Astrocyte (in vitro differentiated cells and primary cell): ENCODE results near the gene NPC2. TPM values are rescaled to one million over a fixed set of nuclear protein-coding genes. Genes with fewer than 3 reads are reported as not detected.

Experiments used
- DNase-seq: peaks from one replicate; pipeline ENCODE4 v3.0.0-alpha.2; 2010; ENCODE audit warnings: low read depth
- FAIRE-seq: peaks from 2 replicates; lab custom pipeline; 2011; peaks lifted over from hg19 to GRCh38; lab: Jason Lieb, UNC
- H2AFZ ChIP-seq: 2 replicates; pipeline ENCODE4 v1.6.0; 2012; ENCODE audit warnings: low read depth, low read length, inconsistent platforms
- H3K27ac ChIP-seq: 2 replicates; pipeline ENCODE4 v1.5.1; 2011; ENCODE audit warnings: low read depth, low read length, inconsistent platforms
- H3K27me3 ChIP-seq: 2 replicates; pipeline ENCODE4 v1.6.0; 2011; ENCODE audit warnings: low read length, inconsistent platforms; ENCODE audit not compliant: insufficient read depth
- H3K36me3 ChIP-seq: 2 replicates; pipeline ENCODE4 v1.5.1; 2011; ENCODE audit warnings: low read length, inconsistent platforms; ENCODE audit not compliant: insufficient read depth
- H3K4me1 ChIP-seq: 2 replicates; pipeline ENCODE4 v1.5.1; 2011; ENCODE audit warnings: low read length, inconsistent platforms; ENCODE audit not compliant: insufficient read depth
- H3K4me2 ChIP-seq: 2 replicates; pipeline ENCODE4 v1.6.0; 2012; ENCODE audit warnings: low read length, inconsistent platforms
- H3K4me3 ChIP-seq: 2 replicates; pipeline ENCODE4 v1.5.1; 2011; ENCODE audit warnings: low read depth, mild to moderate bottlenecking, low read length, inconsistent platforms; ENCODE audit not compliant: insufficient read depth
- H3K79me2 ChIP-seq: 2 replicates; pipeline ENCODE4 v1.6.0; 2012; ENCODE audit warnings: mild to moderate bottlenecking, low read length, inconsistent platforms; ENCODE audit not compliant: insufficient read depth
- H3K9ac ChIP-seq: 2 replicates; pipeline ENCODE4 v1.6.0; 2012; ENCODE audit warnings: mild to moderate bottlenecking, low read length, inconsistent platforms
- H3K9me3 ChIP-seq: 2 replicates; pipeline ENCODE4 v1.5.1; 2012; ENCODE audit warnings: low read depth, mild to moderate bottlenecking, low read length, inconsistent platforms; ENCODE audit not compliant: insufficient read depth
- H4K20me1 ChIP-seq: 2 replicates; pipeline ENCODE4 v1.6.0; 2012; ENCODE audit warnings: low read length, inconsistent platforms; ENCODE audit not compliant: insufficient read depth
- H3K27ac Mint-ChIP-seq: one replicate; pipeline ENCODE4 v1.8.0; 2021; ENCODE audit warnings: mild to moderate bottlenecking, mixed read lengths; ENCODE audit not compliant: unreplicated experiment
- H3K27me3 Mint-ChIP-seq: one replicate; pipeline ENCODE4 v1.8.0; 2021; ENCODE audit warnings: low read depth, mixed read lengths; ENCODE audit not compliant: unreplicated experiment
- H3K36me3 Mint-ChIP-seq: one replicate; pipeline ENCODE4 v1.8.0; 2021; ENCODE audit warnings: low read depth, mixed read lengths; ENCODE audit not compliant: unreplicated experiment
- H3K4me1 Mint-ChIP-seq: one replicate; pipeline ENCODE4 v1.8.0; 2021; ENCODE audit warnings: low read depth, mixed read lengths; ENCODE audit not compliant: unreplicated experiment
- H3K4me3 Mint-ChIP-seq: one replicate; pipeline ENCODE4 v1.8.0; 2021; ENCODE audit warnings: mild to moderate bottlenecking, moderate library complexity, mixed read lengths; ENCODE audit not compliant: unreplicated experiment
- H3K9me3 Mint-ChIP-seq: one replicate; pipeline ENCODE4 v1.8.0; 2021; ENCODE audit warnings: mild to moderate bottlenecking, mixed read lengths; ENCODE audit not compliant: unreplicated experiment
- CTCF ChIP-seq: IDR thresholded peaks from 2 replicates; pipeline ENCODE4 v1.5.1; 2011; ENCODE audit warnings: low read depth, mild to moderate bottlenecking, inconsistent platforms, low read length, moderate library complexity; ENCODE audit not compliant: insufficient read depth
- EZH2 ChIP-seq: IDR thresholded peaks from 2 replicates; pipeline ENCODE4 v1.6.1; 2012; ENCODE audit warnings: mild to moderate bottlenecking, low read length, inconsistent platforms; ENCODE audit not compliant: insufficient read depth
- total RNA-seq: library from RNA; stranded (reverse); gene quantifications from 2 replicates; pipeline ENCODE4 v1.2.1, GENCODE V29; 2021

NPC2 gene
- total RNA-seq, 1 donor from 2014 or later: 178 TPM

GRCh38 chr14:74531467-74531866 lies 38.4 kb upstream of the NPC2 start:
- peaks cover 14% of the 10 kb centered on the region for H3K36me3 ChIP-seq
- H3K4me2 ChIP-seq: no peak overlapping the region
- Mint-ChIP-seq H3K4me3 (no peak overlapping the region), H3K9me3 (peaks cover 2% of the 10 kb centered on the region), H3K27me3 (no peaks in the 10 kb centered on the region), H3K36me3 (peaks cover 34% of the 10 kb centered on the region), H3K27ac (no peak overlapping the region), H3K4me1 (no peaks in the 10 kb centered on the region)
- peaks cover 16% of the 10 kb centered on the region for H4K20me1 ChIP-seq
- no peak for TF ChIP-seq EZH2
- no peak for TF ChIP-seq CTCF
- no peaks in the 10 kb centered on the region for H3K79me2 ChIP-seq
- H3K27ac ChIP-seq: no peak overlapping the region
- H3K4me1 ChIP-seq: no peaks in the 10 kb centered on the region
- H3K27me3 ChIP-seq: no peaks in the 10 kb centered on the region
- DNase-seq (no peak), FAIRE-seq (no peak)
- H2AFZ ChIP-seq: no peak overlapping the region
- H3K9ac ChIP-seq: no peak overlapping the region
- no peaks in the 10 kb centered on the region for H3K9me3 ChIP-seq
- H3K4me3 ChIP-seq: no peak overlapping the region

DNA sequence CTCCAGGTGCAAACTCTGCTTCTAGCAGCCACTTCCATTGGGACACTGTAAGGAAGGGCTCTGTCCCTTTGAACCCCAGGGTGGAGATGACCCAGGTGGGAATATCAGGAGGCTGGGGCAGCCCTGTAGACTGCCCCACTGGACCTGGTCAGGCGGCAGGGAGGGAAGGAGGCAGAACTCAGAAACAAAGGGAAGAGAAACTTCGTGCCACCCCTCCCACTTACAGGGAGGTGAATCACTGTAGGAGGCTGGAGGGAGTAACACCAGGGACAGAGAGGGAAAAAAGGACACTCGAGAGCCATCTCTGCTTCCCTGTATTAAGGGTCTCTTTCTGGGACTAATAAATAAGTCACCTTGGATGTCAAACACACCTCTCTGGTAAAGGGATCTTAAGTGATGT lies 37.9 kb upstream of the NPC2 start:
- Histone ChIP-seq H3K4me3 (no peak overlapping the region), H3K4me2 (no peak overlapping the region), H3K4me1 (no peaks in the 10 kb centered on the region), H3K36me3 (peaks cover 14% of the 10 kb centered on the region), H3K9ac (no peak overlapping the region), H3K9me3 (no peaks in the 10 kb centered on the region), H2AFZ (no peak overlapping the region), H3K79me2 (no peaks in the 10 kb centered on the region), H4K20me1 (peaks cover 16% of the 10 kb centered on the region), H3K27me3 (no peaks in the 10 kb centered on the region), H3K27ac (no peak overlapping the region)
- Mint-ChIP-seq H3K9me3 (peaks cover 2% of the 10 kb centered on the region), H3K27me3 (no peaks in the 10 kb centered on the region), H3K4me1 (no peaks in the 10 kb centered on the region), H3K4me3 (no peak overlapping the region), H3K27ac (peak overlapping the region; percentile 41), H3K36me3 (peaks cover 36% of the 10 kb centered on the region)
- FAIRE-seq (no peak), DNase-seq (no peak)
- TF ChIP-seq CTCF (no peak), EZH2 (no peak)

- Histone ChIP-seq H4K20me1 (peaks cover 7% of the 10 kb centered on the region), H3K27me3 (no peaks in the 10 kb centered on the region), H3K4me2 (no peak overlapping the region), H3K9ac (no peak overlapping the region), H3K36me3 (peaks cover 12% of the 10 kb centered on the region), H2AFZ (no peak overlapping the region), H3K4me1 (peaks cover 13% of the 10 kb centered on the region), H3K9me3 (no peaks in the 10 kb centered on the region), H3K4me3 (no peak overlapping the region), H3K79me2 (no peaks in the 10 kb centered on the region), H3K27ac (no peak overlapping the region)
- no peak overlapping the region for H3K27ac Mint-ChIP-seq
- peaks cover 40% of the 10 kb centered on the region for H3K36me3 Mint-ChIP-seq
- H3K4me1 Mint-ChIP-seq: peaks cover 2% of the 10 kb centered on the region
- DNase-seq (no peak), FAIRE-seq (no peak)
- no peak for TF ChIP-seq CTCF
- no peak for TF ChIP-seq EZH2
- H3K27me3 Mint-ChIP-seq: no peaks in the 10 kb centered on the region
- H3K4me3 Mint-ChIP-seq: no peak overlapping the region
- H3K9me3 Mint-ChIP-seq: peaks cover 2% of the 10 kb centered on the region
Measured at GRCh38 chr14:74528886-74529285, 35.8 kb upstream of the NPC2 start.
